DMS 273 treated with DMSO at 0.1 percent for 48 hours (cell line): Measurements from ENCODE around the gene CALN1.
A peak's percentile ranks its signal among the peaks of the same experiment; 100 is the strongest.
"Not testable (repeated sequence)": the region's sequence is repeated elsewhere in the genome, so short reads cannot be mapped to it uniquely, and the experiment has no call there.

ENCODE experiments used
- DNase-seq: peaks from one replicate; lab custom pipeline; 2025; lab: John Stamatoyannopoulos, UW

Gene CALN1

GRCh38 chr7:71976645-71977044 is 435.5 kb downstream of the CALN1 start:
- no peak for DNase-seq

- DNase-seq = no peak
Measured at GRCh38 chr7:71974611-71975010, 437.5 kb downstream of the CALN1 start.

- DNase-seq = no peak
Measured at GRCh38 chr7:71972534-71972933, 439.6 kb downstream of the CALN1 start.

- no peak for DNase-seq
Measured at GRCh38 chr7:71970725-71971124, 441.4 kb downstream of the CALN1 start.

- no peak for DNase-seq
Measured at GRCh38 chr7:71962636-71963035, 449.5 kb downstream of the CALN1 start.

- no peak for DNase-seq
Measured at GRCh38 chr7:71961283-71961682, 450.9 kb downstream of the CALN1 start.

GRCh38 chr7:71942115-71942514 is 470.0 kb downstream of the CALN1 start:
- DNase-seq = no peak

- peak; percentile 16 for DNase-seq
Measured at GRCh38 chr7:71937840-71938371, 474.2 kb downstream of the CALN1 start.

GRCh38 chr7:71935674-71936073 is 476.5 kb downstream of the CALN1 start:
- no peak for DNase-seq

GRCh38 chr7:71933426-71933825 is 478.7 kb downstream of the CALN1 start:
- DNase-seq = no peak

- no peak for DNase-seq
Measured at GRCh38 chr7:71925663-71926062, 486.5 kb downstream of the CALN1 start.

GRCh38 chr7:71914204-71914603 is 497.9 kb downstream of the CALN1 start:
- not testable (repeated sequence) for DNase-seq

- no peak for DNase-seq
Measured at GRCh38 chr7:71912476-71912875, 499.7 kb downstream of the CALN1 start.

- no peak for DNase-seq
Measured at GRCh38 chr7:71911051-71911450, 501.1 kb downstream of the CALN1 start.

- no peak for DNase-seq
Measured at GRCh38 chr7:71905821-71906220, 506.3 kb downstream of the CALN1 start.

- no peak for DNase-seq
Measured at GRCh38 chr7:71904484-71904883, 507.7 kb downstream of the CALN1 start.

GRCh38 chr7:71900556-71900955 is 511.6 kb downstream of the CALN1 start:
- DNase-seq = no peak

- no peak for DNase-seq
Measured at GRCh38 chr7:71896535-71896934, 515.6 kb downstream of the CALN1 start.

- DNase-seq = no peak
Measured at GRCh38 chr7:71886046-71886445, 526.1 kb downstream of the CALN1 start.

- no peak for DNase-seq
Measured at GRCh38 chr7:71885487-71885886, 526.7 kb downstream of the CALN1 start.

GRCh38 chr7:71883415-71883814 is 528.7 kb downstream of the CALN1 start:
- no peak for DNase-seq

GRCh38 chr7:71871446-71871845 is 540.7 kb downstream of the CALN1 start:
- no peak for DNase-seq

GRCh38 chr7:71870812-71871211 is 541.3 kb downstream of the CALN1 start:
- DNase-seq = no peak

- no peak for DNase-seq
Measured at GRCh38 chr7:71868797-71869196, 543.3 kb downstream of the CALN1 start.

GRCh38 chr7:71867626-71868025 is 544.5 kb downstream of the CALN1 start:
- DNase-seq = no peak
